Lung (tissue), 12 donors: ENCODE data around the gene KCNMA1. TPM values are rescaled to one million over a fixed set of nuclear protein-coding genes. Genes with fewer than 3 reads are reported as not detected.

Experiments used
- ATAC-seq: fragments of 200-7000 bp; cut with Tn5 transposase; one replicate; pipeline ENCODE4 v1.9.1; 2020; ENCODE audit warnings: moderate number of reproducible peaks; ENCODE audit not compliant: insufficient read depth, low FRiP score
- DNase-seq, 3 donors: peaks; one replicate each; pipeline ENCODE4 v3.0.0-alpha.2; 2013 to 2017
- H3K27ac ChIP-seq, 2 donors: one replicate each; pipeline ENCODE4 v1.5.1; 2013; ENCODE audit warnings: mild to moderate bottlenecking in 2 of 2, moderate library complexity in 2 of 2, control low read depth in 1 of 2, inconsistent platforms in 1 of 2, low read depth in 1 of 2, low read length in 1 of 2
- H3K27me3 ChIP-seq, 3 donors: one replicate each; pipeline ENCODE4 v1.5.1; 2013; ENCODE audit warnings: low read length in 2 of 3; ENCODE audit not compliant: control insufficient read depth in 3 of 3, insufficient read depth in 3 of 3
- H3K36me3 ChIP-seq, 4 donors: one replicate each; pipeline ENCODE4 v1.5.1; 2013; ENCODE audit warnings: low read length in 4 of 4, mild to moderate bottlenecking in 1 of 4, moderate library complexity in 1 of 4; ENCODE audit not compliant: control insufficient read depth in 4 of 4, insufficient read depth in 4 of 4
- H3K4me1 ChIP-seq, 5 donors: one replicate each; pipeline ENCODE4 v1.5.1; 2013; ENCODE audit warnings: low read length in 5 of 5, mild to moderate bottlenecking in 2 of 5, moderate library complexity in 1 of 5; ENCODE audit not compliant: control insufficient read depth in 5 of 5, insufficient read depth in 5 of 5
- H3K4me3 ChIP-seq: one replicate; pipeline ENCODE4 v1.5.1; 2013; ENCODE audit warnings: mild to moderate bottlenecking, control low read depth, moderate library complexity
- H3K9ac ChIP-seq, 2 donors: one replicate each; pipeline ENCODE4 v1.5.1; 2013; ENCODE audit warnings: low read length in 2 of 2, control low read depth in 1 of 2; ENCODE audit not compliant: insufficient read depth in 1 of 2
- H3K9me3 ChIP-seq, 4 donors: one replicate each; pipeline ENCODE4 v1.5.1; 2013; ENCODE audit warnings: low read length in 3 of 4, mild to moderate bottlenecking in 1 of 4, moderate library complexity in 1 of 4; ENCODE audit not compliant: control insufficient read depth in 4 of 4, insufficient read depth in 3 of 4
- WGBS, 2 donors: extraction: QIAGEN DNeasy Blood & Tissue Kit; methylation state at CpG; one replicate each; pipeline ENCODE4 v1.1.7; 2013; 5-methylcytosine and 5-hydroxymethylcytosine counted together
- polyA plus RNA-seq, 2 donors: library from polyadenylated mRNA; stranded (reverse); fragments of 200-250 nt; gene quantifications; one replicate each; pipeline ENCODE4 v1.2.1, GENCODE V29; 2013
- total RNA-seq, 2 donors: library from RNA; depleted of rRNA in 1 of 2; stranded (reverse); fragments of >200 nt in 1 of 2; gene quantifications; one replicate each; pipeline ENCODE4 v1.2.1, GENCODE V29; 2014 to 2021
- TF ChIP-seq, protein P1 (sequence below): IDR thresholded peaks from 2 replicates; pipeline ENCODE4 v1.5.1; 2012; ENCODE audit warnings: mild to moderate bottlenecking; ENCODE audit errors: control extremely low read depth, extremely low read depth
- donor health status: control.
- donor health status: control.
- donor health status: Bipolar disorder and iron deficiency.
- donor health status: healthy.
- donor health status: DM: yes; HTN: yes; CAD: no.

The KCNMA1 gene
- total and polyA plus RNA-seq, 4 donors = 3.8 to 13.0 (median 5.5) TPM

DNA sequence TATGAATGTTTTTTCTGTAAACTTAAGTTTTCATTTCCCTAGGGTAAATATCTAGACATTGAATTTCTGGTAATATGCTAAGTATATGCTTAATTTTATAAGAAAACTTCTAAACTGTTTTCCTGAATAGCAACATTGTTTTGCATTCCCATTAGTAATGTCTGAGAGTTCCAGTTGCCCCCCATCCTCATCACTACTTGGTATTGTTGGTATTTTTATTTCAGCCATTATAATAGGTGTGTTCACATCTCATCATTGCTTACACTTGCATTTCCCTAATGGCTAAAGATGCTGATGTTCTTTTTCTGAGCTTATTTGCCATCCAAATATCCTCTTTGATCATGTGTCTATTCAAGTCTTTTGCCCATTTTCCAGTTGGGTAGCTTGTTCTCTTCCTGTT is 269.6 kb downstream of the KCNMA1 start:
- no peak for ATAC-seq

DNA sequence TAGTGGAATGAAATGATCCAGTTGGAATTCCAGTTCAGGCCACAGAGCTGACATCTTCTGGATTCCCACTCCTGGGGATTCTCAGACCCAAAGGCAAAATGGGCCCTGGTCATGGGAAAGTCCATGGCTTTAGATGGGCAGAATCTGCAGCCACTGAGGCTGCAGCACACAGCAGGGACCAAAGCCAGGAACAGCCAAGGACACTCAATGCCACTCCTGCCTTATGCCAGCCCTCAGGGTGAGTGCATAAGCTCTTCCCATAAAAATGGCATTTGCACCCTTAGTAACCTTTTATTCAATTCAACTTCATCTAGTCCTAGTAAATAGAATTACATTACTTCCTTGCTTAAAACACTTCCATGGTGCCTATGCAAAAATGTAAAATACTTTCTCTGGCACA is 274.4 kb downstream of the KCNMA1 start:
- Histone ChIP-seq H3K9ac (no peak overlapping the region), H3K4me3 (no peak overlapping the region), H3K9me3 (no peaks in the 10 kb centered on the region), H3K27me3 (no peaks in the 10 kb centered on the region), H3K27ac (no peak overlapping the region), H3K4me1 (no peaks in the 10 kb centered on the region), H3K36me3 (no peaks in the 10 kb centered on the region)
- DNase-seq (no peak), ATAC-seq (no peak)
- TF ChIP-seq, protein P1, sequence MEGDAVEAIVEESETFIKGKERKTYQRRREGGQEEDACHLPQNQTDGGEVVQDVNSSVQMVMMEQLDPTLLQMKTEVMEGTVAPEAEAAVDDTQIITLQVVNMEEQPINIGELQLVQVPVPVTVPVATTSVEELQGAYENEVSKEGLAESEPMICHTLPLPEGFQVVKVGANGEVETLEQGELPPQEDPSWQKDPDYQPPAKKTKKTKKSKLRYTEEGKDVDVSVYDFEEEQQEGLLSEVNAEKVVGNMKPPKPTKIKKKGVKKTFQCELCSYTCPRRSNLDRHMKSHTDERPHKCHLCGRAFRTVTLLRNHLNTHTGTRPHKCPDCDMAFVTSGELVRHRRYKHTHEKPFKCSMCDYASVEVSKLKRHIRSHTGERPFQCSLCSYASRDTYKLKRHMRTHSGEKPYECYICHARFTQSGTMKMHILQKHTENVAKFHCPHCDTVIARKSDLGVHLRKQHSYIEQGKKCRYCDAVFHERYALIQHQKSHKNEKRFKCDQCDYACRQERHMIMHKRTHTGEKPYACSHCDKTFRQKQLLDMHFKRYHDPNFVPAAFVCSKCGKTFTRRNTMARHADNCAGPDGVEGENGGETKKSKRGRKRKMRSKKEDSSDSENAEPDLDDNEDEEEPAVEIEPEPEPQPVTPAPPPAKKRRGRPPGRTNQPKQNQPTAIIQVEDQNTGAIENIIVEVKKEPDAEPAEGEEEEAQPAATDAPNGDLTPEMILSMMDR = no peak

More for the DNA sequence above, 269.6 kb downstream of the KCNMA1 start:
- Histone ChIP-seq H3K4me3 (no peak overlapping the region), H3K9ac (no peak overlapping the region), H3K36me3 (no peaks in the 10 kb centered on the region), H3K4me1 (no peaks in the 10 kb centered on the region), H3K27me3 (no peaks in the 10 kb centered on the region), H3K27ac (no peak overlapping the region), H3K9me3 (peaks cover 0 to 9% (median 2%) of the 10 kb centered on the region in 4 donors)
- DNase-seq = no peak
- TF ChIP-seq, protein P1 = no peak

DNA sequence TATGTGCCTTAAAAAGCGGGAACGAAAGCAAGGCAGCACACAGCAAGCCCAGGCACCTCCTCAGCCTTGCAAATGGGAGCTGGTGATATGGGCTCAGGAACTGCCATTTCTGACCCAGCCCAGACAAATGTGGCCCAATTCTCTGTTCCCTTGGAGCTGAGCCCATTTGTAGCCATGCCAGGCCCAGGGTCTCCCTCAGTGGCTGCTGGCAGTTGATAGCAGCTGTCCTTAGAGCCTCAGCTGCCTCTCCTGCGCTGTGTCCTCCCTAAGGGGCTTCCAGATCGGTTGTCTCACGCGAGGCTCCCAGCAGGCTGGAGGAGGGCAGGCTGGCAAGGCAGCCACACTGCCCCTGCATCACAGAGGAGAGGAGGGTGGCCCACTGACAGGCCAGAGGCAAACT is 275.8 kb downstream of the KCNMA1 start:
- TF ChIP-seq, protein P1 = no peak
- no peak overlapping the region for H3K9ac ChIP-seq
- WGBS, 2 donors = 90 to 98% methylated on average over 6 of the region's 6 CpGs
- ATAC-seq (no peak), DNase-seq (no peak)
- no peaks in the 10 kb centered on the region for H3K9me3 ChIP-seq
- H3K27ac ChIP-seq = no peak overlapping the region
- no peak overlapping the region for H3K4me3 ChIP-seq
- no peaks in the 10 kb centered on the region for H3K36me3 ChIP-seq
- no peaks in the 10 kb centered on the region for H3K4me1 ChIP-seq
- no peaks in the 10 kb centered on the region for H3K27me3 ChIP-seq

DNA sequence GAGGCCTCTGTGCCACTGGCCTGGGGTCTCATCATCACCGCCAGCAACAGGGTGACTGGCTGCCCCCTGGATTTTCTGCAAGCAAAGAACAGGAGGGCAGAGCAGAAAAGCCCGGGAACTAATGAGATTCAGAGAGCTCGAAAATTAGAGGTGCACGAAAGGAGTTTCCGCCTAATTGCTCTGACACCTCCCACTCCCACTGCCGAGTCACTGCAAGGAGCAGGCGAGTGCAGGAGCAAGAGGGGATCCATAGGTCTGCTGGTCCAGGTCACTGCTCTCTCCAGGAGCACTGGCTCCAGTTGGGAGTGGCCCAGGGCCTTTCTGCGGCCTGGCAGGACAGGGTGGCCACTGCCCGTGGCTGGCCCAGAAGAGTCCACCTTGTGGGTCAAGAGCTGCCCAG is 276.2 kb downstream of the KCNMA1 start:
- ATAC-seq (no peak), DNase-seq (no peak)
- TF ChIP-seq, protein P1 = no peak
- no peak overlapping the region for H3K9ac ChIP-seq
- WGBS, 2 donors = 93 to 95% methylated on average over 9 of the region's 9 CpGs
- H3K4me1 ChIP-seq = no peaks in the 10 kb centered on the region
- H3K27me3 ChIP-seq = no peaks in the 10 kb centered on the region
- no peaks in the 10 kb centered on the region for H3K9me3 ChIP-seq
- no peak overlapping the region for H3K27ac ChIP-seq
- no peaks in the 10 kb centered on the region for H3K36me3 ChIP-seq
- H3K4me3 ChIP-seq = no peak overlapping the region
